GM12875 (cell line): Measurements from ENCODE around the gene VPS26A.
"Not testable (repeated sequence)": the region's sequence is repeated elsewhere in the genome, so short reads cannot be mapped to it uniquely, and the experiment has no call there.

Source experiments
- H3K4me3 ChIP-seq: one replicate; pipeline ENCODE4 v1.5.1; 2011; ENCODE audit warnings: low read depth, low read length, control low read depth
- CTCF ChIP-seq: IDR thresholded peaks from 2 replicates; pipeline ENCODE4 v1.5.1; 2011; ENCODE audit warnings: low read depth, mild to moderate bottlenecking, control low read depth, inconsistent platforms, low read length, moderate library complexity, borderline replicate concordance; ENCODE audit not compliant: insufficient read depth

The VPS26A gene

GRCh38 chr10:69124563-69125268, 738 bp downstream of the VPS26A start:
- TF ChIP-seq CTCF = no peak
- H3K4me3 ChIP-seq = peak overlapping the region; percentile 76

GRCh38 chr10:69125554-69125953, 1.6 kb downstream of the VPS26A start:
- no peak overlapping the region for H3K4me3 ChIP-seq
- TF ChIP-seq CTCF = no peak

- no peak for TF ChIP-seq CTCF
- no peak overlapping the region for H3K4me3 ChIP-seq
Measured at GRCh38 chr10:69130251-69130650, 6.3 kb downstream of the VPS26A start.

GRCh38 chr10:69139961-69140360, 16.0 kb downstream of the VPS26A start:
- TF ChIP-seq CTCF = no peak
- no peak overlapping the region for H3K4me3 ChIP-seq

- H3K4me3 ChIP-seq = no peak overlapping the region
- no peak for TF ChIP-seq CTCF
Measured at GRCh38 chr10:69141304-69141703, 17.3 kb downstream of the VPS26A start.

- H3K4me3 ChIP-seq = not testable (repeated sequence)
Measured at GRCh38 chr10:69142074-69142473, 18.1 kb downstream of the VPS26A start.

- no peak overlapping the region for H3K4me3 ChIP-seq
- TF ChIP-seq CTCF = no peak
Measured at GRCh38 chr10:69142983-69143382, 19.0 kb downstream of the VPS26A start.
